Lung (tissue), 12 donors: ENCODE measurements around the gene ATP13A2. TPM values are rescaled to one million over a fixed set of nuclear protein-coding genes. Genes with fewer than 3 reads are reported as not detected.
A peak's percentile ranks its signal among the peaks of the same experiment; 100 is the strongest.

ENCODE experiments used
- ATAC-seq: fragments of 200-7000 bp; cut with Tn5 transposase; one replicate; pipeline ENCODE4 v1.9.1; 2020; ENCODE audit warnings: moderate number of reproducible peaks; ENCODE audit not compliant: insufficient read depth, low FRiP score
- DNase-seq, 3 donors: peaks; one replicate each; pipeline ENCODE4 v3.0.0-alpha.2; 2013 to 2017
- H3K27ac ChIP-seq, 2 donors: one replicate each; pipeline ENCODE4 v1.5.1; 2013; ENCODE audit warnings: mild to moderate bottlenecking in 2 of 2, moderate library complexity in 2 of 2, control low read depth in 1 of 2, inconsistent platforms in 1 of 2, low read depth in 1 of 2, low read length in 1 of 2
- H3K27me3 ChIP-seq, 3 donors: one replicate each; pipeline ENCODE4 v1.5.1; 2013; ENCODE audit warnings: low read length in 2 of 3; ENCODE audit not compliant: control insufficient read depth in 3 of 3, insufficient read depth in 3 of 3
- H3K36me3 ChIP-seq, 4 donors: one replicate each; pipeline ENCODE4 v1.5.1; 2013; ENCODE audit warnings: low read length in 4 of 4, mild to moderate bottlenecking in 1 of 4, moderate library complexity in 1 of 4; ENCODE audit not compliant: control insufficient read depth in 4 of 4, insufficient read depth in 4 of 4
- H3K4me1 ChIP-seq, 5 donors: one replicate each; pipeline ENCODE4 v1.5.1; 2013; ENCODE audit warnings: low read length in 5 of 5, mild to moderate bottlenecking in 2 of 5, moderate library complexity in 1 of 5; ENCODE audit not compliant: control insufficient read depth in 5 of 5, insufficient read depth in 5 of 5
- H3K4me3 ChIP-seq: one replicate; pipeline ENCODE4 v1.5.1; 2013; ENCODE audit warnings: mild to moderate bottlenecking, control low read depth, moderate library complexity
- H3K9ac ChIP-seq, 2 donors: one replicate each; pipeline ENCODE4 v1.5.1; 2013; ENCODE audit warnings: low read length in 2 of 2, control low read depth in 1 of 2; ENCODE audit not compliant: insufficient read depth in 1 of 2
- H3K9me3 ChIP-seq, 4 donors: one replicate each; pipeline ENCODE4 v1.5.1; 2013; ENCODE audit warnings: low read length in 3 of 4, mild to moderate bottlenecking in 1 of 4, moderate library complexity in 1 of 4; ENCODE audit not compliant: control insufficient read depth in 4 of 4, insufficient read depth in 3 of 4
- WGBS, 2 donors: extraction: QIAGEN DNeasy Blood & Tissue Kit; methylation state at CpG; one replicate each; pipeline ENCODE4 v1.1.7; 2013; 5-methylcytosine and 5-hydroxymethylcytosine counted together
- polyA plus RNA-seq, 2 donors: library from polyadenylated mRNA; stranded (reverse); fragments of 200-250 nt; gene quantifications; one replicate each; pipeline ENCODE4 v1.2.1, GENCODE V29; 2013
- total RNA-seq, 2 donors: library from RNA; depleted of rRNA in 1 of 2; stranded (reverse); fragments of >200 nt in 1 of 2; gene quantifications; one replicate each; pipeline ENCODE4 v1.2.1, GENCODE V29; 2014 to 2021
- TF ChIP-seq, protein P1 (sequence below): IDR thresholded peaks from 2 replicates; pipeline ENCODE4 v1.5.1; 2012; ENCODE audit warnings: mild to moderate bottlenecking; ENCODE audit errors: control extremely low read depth, extremely low read depth
- donor health status: control.
- donor health status: control.
- donor health status: Bipolar disorder and iron deficiency.
- donor health status: healthy.
- donor health status: DM: yes; HTN: yes; CAD: no.

ATP13A2 gene
- total and polyA plus RNA-seq, 4 donors, result 20.2 to 50.6 (median 33.3) TPM

DNA sequence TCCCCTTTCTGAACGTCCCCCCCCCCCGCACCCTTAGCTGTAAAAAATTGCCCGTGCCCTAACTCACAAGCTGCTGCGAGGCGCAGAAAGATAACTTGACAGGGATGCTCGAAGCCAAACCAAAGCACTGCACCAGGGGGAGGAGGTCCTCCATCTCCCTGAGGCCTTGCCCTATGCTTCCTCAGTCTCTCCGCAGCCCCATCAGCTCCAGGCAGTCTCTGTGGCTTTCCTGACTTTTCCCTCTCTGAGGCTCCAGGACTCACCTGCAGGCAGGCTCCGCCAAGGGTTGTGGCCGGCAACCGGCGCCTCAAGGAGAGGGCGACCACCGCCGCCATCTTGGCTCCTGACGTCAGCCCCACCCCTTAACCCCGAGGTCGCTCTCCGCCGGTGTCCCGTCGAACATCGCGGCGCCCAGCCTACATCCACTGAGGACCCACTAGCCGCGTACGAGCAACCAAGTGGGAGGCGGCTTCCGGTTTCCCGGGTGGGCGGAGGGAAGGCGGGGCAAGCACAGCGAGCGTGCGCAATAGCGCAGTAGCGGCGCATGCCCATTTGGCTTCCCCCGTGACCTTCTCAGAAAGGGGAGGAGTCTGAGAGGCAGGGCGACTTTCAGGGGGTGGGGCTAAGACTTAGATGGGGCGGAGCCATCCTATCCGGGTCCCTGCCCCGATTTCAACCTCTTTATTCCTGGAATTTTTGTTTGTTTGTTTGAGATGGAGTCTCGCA is 42.1 kb upstream of the ATP13A2 start, which contains the start of gene SDHB:
SDHB (minus strand) TSS at position 348 of the 726 bp plus-strand sequence; CDS start at position 335, 13 bp downstream.
- Histone ChIP-seq H3K4me3 (peak within 1 kb of the TSS; percentile 69), H3K9me3 (no peaks in the 10 kb centered on the region), H3K27ac (peak within 1 kb of the TSS; percentile 87 to 89), H3K4me1 (peaks cover 2 to 11% (median 6%) of the 10 kb centered on the region in 5 donors), H3K9ac (peak within 1 kb of the TSS; percentile 80 to 93), H3K36me3 (peaks cover 0 to 10% (median 4%) of the 10 kb centered on the region in 4 donors), H3K27me3 (no peaks in the 10 kb centered on the region)
- TF ChIP-seq, protein P1, sequence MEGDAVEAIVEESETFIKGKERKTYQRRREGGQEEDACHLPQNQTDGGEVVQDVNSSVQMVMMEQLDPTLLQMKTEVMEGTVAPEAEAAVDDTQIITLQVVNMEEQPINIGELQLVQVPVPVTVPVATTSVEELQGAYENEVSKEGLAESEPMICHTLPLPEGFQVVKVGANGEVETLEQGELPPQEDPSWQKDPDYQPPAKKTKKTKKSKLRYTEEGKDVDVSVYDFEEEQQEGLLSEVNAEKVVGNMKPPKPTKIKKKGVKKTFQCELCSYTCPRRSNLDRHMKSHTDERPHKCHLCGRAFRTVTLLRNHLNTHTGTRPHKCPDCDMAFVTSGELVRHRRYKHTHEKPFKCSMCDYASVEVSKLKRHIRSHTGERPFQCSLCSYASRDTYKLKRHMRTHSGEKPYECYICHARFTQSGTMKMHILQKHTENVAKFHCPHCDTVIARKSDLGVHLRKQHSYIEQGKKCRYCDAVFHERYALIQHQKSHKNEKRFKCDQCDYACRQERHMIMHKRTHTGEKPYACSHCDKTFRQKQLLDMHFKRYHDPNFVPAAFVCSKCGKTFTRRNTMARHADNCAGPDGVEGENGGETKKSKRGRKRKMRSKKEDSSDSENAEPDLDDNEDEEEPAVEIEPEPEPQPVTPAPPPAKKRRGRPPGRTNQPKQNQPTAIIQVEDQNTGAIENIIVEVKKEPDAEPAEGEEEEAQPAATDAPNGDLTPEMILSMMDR, result no peak
- DNase-seq (peak; percentile 99 to 100 (median 99)), ATAC-seq (peak; percentile 97)
- WGBS, 2 donors, result 1% methylated on average over 44 of the region's 44 CpGs

DNA sequence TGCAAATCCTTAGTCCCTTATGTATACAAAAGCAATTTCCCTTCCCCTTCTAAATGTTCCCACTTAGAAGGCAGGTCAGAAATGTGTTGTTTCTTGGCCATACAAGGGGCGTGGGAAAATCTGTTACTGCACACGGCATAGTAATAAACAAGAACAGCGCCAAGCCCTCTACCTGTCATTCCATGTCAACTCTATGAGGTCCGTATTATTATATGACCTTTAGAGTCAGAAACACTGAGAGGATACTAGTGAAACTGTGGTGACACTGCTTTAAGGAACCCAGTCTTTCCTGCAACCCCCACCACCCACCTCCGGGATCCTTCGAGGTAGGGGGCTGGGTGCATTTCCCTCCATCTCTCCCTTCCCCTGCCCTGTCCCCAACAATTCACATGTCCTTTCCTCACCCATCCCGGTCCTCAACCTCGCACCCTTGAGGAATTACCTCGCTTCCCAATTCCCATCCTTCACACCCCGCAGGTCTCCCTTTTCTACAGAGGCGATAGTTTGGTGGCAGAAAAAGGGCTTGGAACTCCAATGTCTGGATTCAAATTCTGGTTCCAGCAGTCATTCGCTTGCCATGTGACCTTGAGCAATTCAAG is 41.5 kb upstream of the ATP13A2 start:
- Histone ChIP-seq H3K4me1 (peaks cover 2 to 11% (median 6%) of the 10 kb centered on the region in 5 donors), H3K36me3 (peaks cover 0 to 10% (median 4%) of the 10 kb centered on the region in 4 donors), H3K27me3 (no peaks in the 10 kb centered on the region), H3K27ac (peak overlapping the region; percentile 87 to 89), H3K4me3 (peak overlapping the region; percentile 69), H3K9me3 (no peaks in the 10 kb centered on the region), H3K9ac (peak overlapping the region; percentile 80 to 93)
- TF ChIP-seq, protein P1, result no peak
- 6 to 7% methylated on average over 12 of the region's 12 CpGs for WGBS, 2 donors
- DNase-seq (no peak), ATAC-seq (no peak)

DNA sequence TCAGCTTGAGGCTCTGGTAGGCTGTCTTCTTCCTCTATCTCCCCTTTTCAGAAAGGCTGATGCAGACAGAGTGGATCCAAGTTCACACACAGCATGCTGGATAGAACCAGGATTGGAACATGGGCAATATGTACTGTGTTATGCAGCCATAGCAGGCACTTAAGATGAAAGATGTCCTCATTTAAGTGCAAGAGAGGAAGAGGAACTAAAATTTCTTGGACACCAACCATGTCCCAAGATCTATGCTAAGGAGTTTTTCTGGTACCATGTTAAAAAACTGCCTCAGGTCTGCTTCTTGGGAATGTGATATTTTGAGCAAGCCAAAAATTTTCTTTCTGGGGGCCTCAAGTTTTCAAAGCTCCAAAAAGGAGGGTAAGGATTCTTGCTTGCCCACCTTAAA is 40.9 kb upstream of the ATP13A2 start:
- ATAC-seq (no peak), DNase-seq (no peak)
- TF ChIP-seq, protein P1, result no peak
- no peaks in the 10 kb centered on the region for H3K9me3 ChIP-seq
- peak overlapping the region; percentile 80 to 93 for H3K9ac ChIP-seq
- H3K27ac ChIP-seq, result peak overlapping the region in 1 of 2 donors; percentile 89
- no peak overlapping the region for H3K4me3 ChIP-seq
- no peaks in the 10 kb centered on the region for H3K27me3 ChIP-seq
- peaks cover 0 to 12% (median 4%) of the 10 kb centered on the region in 4 donors for H3K36me3 ChIP-seq
- H3K4me1 ChIP-seq, result peaks cover 3 to 11% (median 6%) of the 10 kb centered on the region in 5 donors
